PC-3 (cell line): Measurements from ENCODE around the gene SLC8A1. TPM values are rescaled to one million over a fixed set of nuclear protein-coding genes. Genes with fewer than 3 reads are reported as not detected.

Experiments
- ATAC-seq: fragments of 200-7000 bp; cut with Tn5 transposase; 2 replicates; pipeline ENCODE4 v1.9.1; 2020; ENCODE audit warnings: mild to moderate bottlenecking, moderate library complexity
- BruUV-seq: library from RNA; stranded (reverse); fragments of 400-500 nt; replicated peaks from 2 replicates; lab custom pipeline; 2021; lab: Mats Ljungman, UMichigan
- CTCF ChIA-PET: fragments of 300-600 bp; sonication (Branson Sonifier 250); formaldehyde crosslinking; loops from one replicate; lab custom pipeline; 2022; ENCODE audit warnings: antibody characterized with exemption; lab: Charles Lee
- POLR2A ChIA-PET: fragments of 300-600 bp; sonication (Branson Sonifier 250); formaldehyde crosslinking; loops from one replicate; lab custom pipeline; 2022; ENCODE audit warnings: antibody characterized with exemption; ENCODE audit not compliant: unreplicated experiment; lab: Charles Lee
- DNase-seq: peaks from one replicate; pipeline ENCODE4 v3.0.0-alpha.2; 2015
- H2AFZ ChIP-seq: fragments of 300-600 bp; sonication (generic); 2 replicates; pipeline ENCODE4 v1.6.0; 2016; ENCODE audit warnings: antibody characterized with exemption, low read length
- H3F3A ChIP-seq: fragments of 300-600 bp; sonication (generic); one replicate; pipeline ENCODE4 v1.6.0; 2017; ENCODE audit warnings: antibody characterized with exemption, low read length, control low read depth, mild to moderate bottlenecking; ENCODE audit not compliant: unreplicated experiment
- H3K27ac ChIP-seq: fragments of 300-600 bp; sonication (generic); 2 replicates; pipeline ENCODE4 v1.5.1; 2016; ENCODE audit warnings: mild to moderate bottlenecking, low read length
- H3K27me3 ChIP-seq: fragments of 300-600 bp; sonication (generic); 2 replicates; pipeline ENCODE4 v1.6.1; 2016; ENCODE audit warnings: low read length, mixed read lengths
- H3K36me3 ChIP-seq: fragments of 300-600 bp; sonication (generic); 2 replicates; pipeline ENCODE4 v1.6.1; 2016; ENCODE audit warnings: low read depth, mixed run types, low read length, mixed read lengths
- H3K4me1 ChIP-seq: fragments of 300-600 bp; sonication (generic); 2 replicates; pipeline ENCODE4 v1.5.1; 2016; ENCODE audit warnings: low read length; ENCODE audit not compliant: insufficient read depth
- H3K4me2 ChIP-seq: fragments of 300-600 bp; sonication (generic); 2 replicates; pipeline ENCODE4 v1.6.0; 2016; ENCODE audit warnings: low read length
- H3K4me3 ChIP-seq: fragments of 300-600 bp; sonication (generic); 2 replicates; pipeline ENCODE4 v1.5.1; 2016; ENCODE audit warnings: mild to moderate bottlenecking, low read length, mixed read lengths
- H3K79me2 ChIP-seq: fragments of 300-600 bp; sonication (generic); 2 replicates; pipeline ENCODE4 v1.6.1; 2017; ENCODE audit warnings: low read length, mixed read lengths
- H3K9ac ChIP-seq: fragments of 300-600 bp; sonication (generic); 2 replicates; pipeline ENCODE4 v1.6.0; 2016; ENCODE audit warnings: mild to moderate bottlenecking, low read length
- H3K9me2 ChIP-seq: fragments of 300-600 bp; sonication (generic); replicated peaks from 2 replicates; pipeline ENCODE4 v1.6.1; 2016; ENCODE audit warnings: mixed run types, low read length, mixed read lengths
- H3K9me3 ChIP-seq: fragments of 300-600 bp; sonication (generic); 2 replicates; pipeline ENCODE4 v1.6.1; 2016; ENCODE audit warnings: low read length, mixed read lengths
- H4K20me1 ChIP-seq: fragments of 300-600 bp; sonication (generic); 2 replicates; pipeline ENCODE4 v1.6.1; 2016; ENCODE audit warnings: low read length, mixed read lengths
- CTCF ChIP-seq: fragments of 300-600 bp; sonication (generic); conservative IDR thresholded peaks from 2 replicates; pipeline ENCODE4 v1.5.1; 2017; ENCODE audit warnings: antibody characterized with exemption, low read depth, mild to moderate bottlenecking, low read length
- EZH2 ChIP-seq: fragments of 300-600 bp; sonication (generic); IDR thresholded peaks from one replicate; pipeline ENCODE4 v1.6.1; 2017; ENCODE audit warnings: antibody characterized with exemption, mild to moderate bottlenecking, low read length; ENCODE audit not compliant: unreplicated experiment
- EZH2phosphoT487 ChIP-seq: fragments of 300-600 bp; sonication (generic); IDR thresholded peaks from 2 replicates; pipeline ENCODE4 v1.6.1; 2018; ENCODE audit warnings: mild to moderate bottlenecking, antibody characterized with exemption, low read length, borderline replicate concordance
- intact Hi-C: fragments of 100-400 bp; cut with micrococcal nuclease; formaldehyde crosslinking; loops from 2 replicates; pipeline ENCODE4 v1.9.0; 2023
- total RNA-seq: library from RNA; depleted of rRNA; stranded (reverse); fragments of >200 nt; gene quantifications from 2 replicates; pipeline ENCODE4 v1.2.3, GENCODE V29; 2014

Gene SLC8A1
- total RNA-seq, 1 experiment from 2014 or later: 1.3 TPM

GRCh38 chr2:40348038-40348437 lies 103.9 kb downstream of the SLC8A1 start:
- Histone ChIP-seq H3K9ac (no peak overlapping the region), H3K4me2 (no peak overlapping the region), H3K79me2 (no peaks in the 10 kb centered on the region), H4K20me1 (no peaks in the 10 kb centered on the region), H3K9me3 (no peaks in the 10 kb centered on the region), H3K36me3 (no peaks in the 10 kb centered on the region), H3F3A (no peaks in the 10 kb centered on the region), H3K4me3 (no peak overlapping the region), H3K9me2 (no peaks in the 10 kb centered on the region), H3K27me3 (no peaks in the 10 kb centered on the region), H2AFZ (no peak overlapping the region), H3K4me1 (0 out of 2 replicates have a peak, but pooled peaks cover 3% of the 10 kb centered on the region), H3K27ac (no peak overlapping the region)
- ChIA-PET POLR2A (no interaction called here), CTCF (no interaction called here)
- intact Hi-C loops: no loop called here
- DNase-seq (no peak), ATAC-seq (no peak)
- no TSS peak for BruUV-seq
- no peak for TF ChIP-seq EZH2phosphoT487
- no peak for TF ChIP-seq CTCF
- no peak for TF ChIP-seq EZH2

- no peak overlapping the region for H3K4me2 ChIP-seq
- no TSS peak for BruUV-seq
These were observed 105.1 kb downstream of the SLC8A1 start for GRCh38 chr2:40346535-40347354.

More at GRCh38 chr2:40346535-40347354, 105.1 kb downstream of the SLC8A1 start:
- no peak for DNase-seq
- Histone ChIP-seq H3K27ac (no peak overlapping the region), H3K27me3 (no peaks in the 10 kb centered on the region), H4K20me1 (no peaks in the 10 kb centered on the region), H2AFZ (no peak overlapping the region), H3K9me3 (no peaks in the 10 kb centered on the region), H3K36me3 (no peaks in the 10 kb centered on the region), H3K9me2 (no peaks in the 10 kb centered on the region), H3K9ac (no peak overlapping the region), H3K4me3 (no peak overlapping the region), H3F3A (no peaks in the 10 kb centered on the region), H3K4me1 (0 out of 2 replicates have a peak, but pooled peaks cover 3% of the 10 kb centered on the region), H3K79me2 (no peaks in the 10 kb centered on the region)
- TF ChIP-seq CTCF (no peak), EZH2 (no peak), EZH2phosphoT487 (no peak)
- no peak for ATAC-seq
- intact Hi-C loops: no loop called here
- CTCF ChIA-PET: no interaction called here
- POLR2A ChIA-PET: no interaction called here
